Hippocampal formation (tissue), 2 donors: ENCODE measurements around the gene CYP2W1.
A peak's percentile ranks its signal among the peaks of the same experiment; 100 is the strongest.

ENCODE experiments used
- DNase-seq, 2 donors: peaks; one replicate each; lab custom pipeline; 2025; lab: John Stamatoyannopoulos, UW

CYP2W1 gene

GRCh38 chr7:982511-983003, 424 bp upstream of the CYP2W1 start:
- no peak for DNase-seq

- DNase-seq, result no peak
Observed at GRCh38 chr7:983616-984071, 663 bp downstream of the CYP2W1 start.

GRCh38 chr7:984361-985126, 1.6 kb downstream of the CYP2W1 start:
- no peak for DNase-seq

GRCh38 chr7:985127-985416, 2.1 kb downstream of the CYP2W1 start:
- no peak for DNase-seq

- no peak for DNase-seq
Observed at GRCh38 chr7:985915-986741, 3.1 kb downstream of the CYP2W1 start.

GRCh38 chr7:986766-987751, 4.1 kb downstream of the CYP2W1 start:
- DNase-seq, result no peak

GRCh38 chr7:987909-988308, 4.9 kb downstream of the CYP2W1 start:
- no peak for DNase-seq

GRCh38 chr7:988426-988911, 5.5 kb downstream of the CYP2W1 start:
- no peak for DNase-seq

- DNase-seq, result no peak
Observed at GRCh38 chr7:988963-989529, 6.1 kb downstream of the CYP2W1 start.

- no peak for DNase-seq
Observed at GRCh38 chr7:990352-990932, 7.5 kb downstream of the CYP2W1 start.

GRCh38 chr7:990933-991728, 8.2 kb downstream of the CYP2W1 start:
- no peak for DNase-seq

- DNase-seq, result peak in 1 of 2 donors; percentile 3
Observed at GRCh38 chr7:991729-992656, 9.0 kb downstream of the CYP2W1 start.

GRCh38 chr7:992709-993607, 10.0 kb downstream of the CYP2W1 start:
- peak; percentile 97 for DNase-seq

- no peak for DNase-seq
Observed at GRCh38 chr7:994592-995308, 11.8 kb downstream of the CYP2W1 start.

- DNase-seq, result no peak
Observed at GRCh38 chr7:995571-995970, 12.6 kb downstream of the CYP2W1 start.

GRCh38 chr7:996079-996872, 13.3 kb downstream of the CYP2W1 start:
- no peak for DNase-seq
